SJCRH30 (cell line): ENCODE data around the gene PTPRM. TPM values are rescaled to one million over a fixed set of nuclear protein-coding genes. Genes with fewer than 3 reads are reported as not detected.
A peak's percentile ranks its signal among the peaks of the same experiment; 100 is the strongest.

Experiments used
- DNase-seq, 2 experiments: peaks; one replicate each; pipeline ENCODE4 v3.0.0-alpha.2; 2015 to 2020
- H3K27ac ChIP-seq: fragments of 250-450 bp; sonication (Bioruptor Pico); 2 replicates; pipeline ENCODE4 v1.5.1; 2020; ENCODE audit warnings: mild to moderate bottlenecking, moderate library complexity
- H3K27me3 ChIP-seq: fragments of 250-450 bp; sonication (Bioruptor Pico); 2 replicates; pipeline ENCODE4 v1.5.1; 2020; ENCODE audit warnings: mild to moderate bottlenecking, moderate library complexity
- H3K36me3 ChIP-seq: fragments of 250-450 bp; sonication (Bioruptor Pico); 2 replicates; pipeline ENCODE4 v1.5.1; 2020; ENCODE audit warnings: mild to moderate bottlenecking, moderate library complexity
- H3K4me1 ChIP-seq: fragments of 250-450 bp; sonication (Bioruptor Pico); 2 replicates; pipeline ENCODE4 v1.5.1; 2020; ENCODE audit warnings: mild to moderate bottlenecking, moderate library complexity
- H3K4me3 ChIP-seq: fragments of 250-450 bp; sonication (Bioruptor Pico); 2 replicates; pipeline ENCODE4 v1.5.1; 2020; ENCODE audit warnings: mild to moderate bottlenecking, moderate library complexity
- H3K9me3 ChIP-seq: fragments of 250-450 bp; sonication (Bioruptor Pico); replicated peaks from 2 replicates; pipeline ENCODE4 v1.5.1; 2020; ENCODE audit warnings: mild to moderate bottlenecking, moderate library complexity
- total RNA-seq: library from RNA; depleted of rRNA; stranded (reverse); fragments of >200 nt; shearing (Covaris generic); gene quantifications from 2 replicates; pipeline ENCODE4 v1.2.3, GENCODE V29; 2014

PTPRM gene
- total RNA-seq, 1 experiment from 2014 or later, result 10.1 TPM

- Histone ChIP-seq H3K4me1 (no peaks in the 10 kb centered on the region), H3K9me3 (no peaks in the 10 kb centered on the region), H3K4me3 (no peak overlapping the region), H3K27me3 (no peaks in the 10 kb centered on the region), H3K36me3 (no peaks in the 10 kb centered on the region), H3K27ac (no peak overlapping the region)
- DNase-seq, result no peak
Observed at GRCh38 chr18:8375249-8375648, 808.1 kb downstream of the PTPRM start.

- no peak for DNase-seq
- Histone ChIP-seq H3K9me3 (no peaks in the 10 kb centered on the region), H3K27me3 (no peaks in the 10 kb centered on the region), H3K27ac (no peak overlapping the region), H3K36me3 (no peaks in the 10 kb centered on the region), H3K4me3 (no peak overlapping the region), H3K4me1 (no peaks in the 10 kb centered on the region)
Observed at GRCh38 chr18:8376113-8376512, 809.0 kb downstream of the PTPRM start.

GRCh38 chr18:8379187-8379941 is 812.2 kb downstream of the PTPRM start:
- no peaks in the 10 kb centered on the region for H3K4me1 ChIP-seq
- DNase-seq, result no peak
- H3K9me3 ChIP-seq, result no peaks in the 10 kb centered on the region
- H3K36me3 ChIP-seq, result no peaks in the 10 kb centered on the region
- H3K27ac ChIP-seq, result no peak overlapping the region
- H3K4me3 ChIP-seq, result no peak overlapping the region
- no peaks in the 10 kb centered on the region for H3K27me3 ChIP-seq

GRCh38 chr18:8380006-8380405 is 812.9 kb downstream of the PTPRM start:
- Histone ChIP-seq H3K9me3 (no peaks in the 10 kb centered on the region), H3K27ac (no peak overlapping the region), H3K36me3 (no peaks in the 10 kb centered on the region), H3K27me3 (no peaks in the 10 kb centered on the region), H3K4me3 (no peak overlapping the region), H3K4me1 (no peaks in the 10 kb centered on the region)
- peak in 1 of 2 experiments; percentile 6 for DNase-seq

- H3K27me3 ChIP-seq, result no peaks in the 10 kb centered on the region
- DNase-seq, result no peak
Observed at GRCh38 chr18:8380926-8381325, 813.8 kb downstream of the PTPRM start.

GRCh38 chr18:8381821-8382459 is 814.8 kb downstream of the PTPRM start:
- Histone ChIP-seq H3K27ac (no peak overlapping the region), H3K4me1 (no peaks in the 10 kb centered on the region), H3K36me3 (no peaks in the 10 kb centered on the region), H3K4me3 (no peak overlapping the region), H3K9me3 (no peaks in the 10 kb centered on the region), H3K27me3 (no peaks in the 10 kb centered on the region)
- no peak for DNase-seq

More at GRCh38 chr18:8380926-8381325, 813.8 kb downstream of the PTPRM start:
- no peak overlapping the region for H3K27ac ChIP-seq
- no peaks in the 10 kb centered on the region for H3K9me3 ChIP-seq
- no peak overlapping the region for H3K4me3 ChIP-seq
- H3K36me3 ChIP-seq, result no peaks in the 10 kb centered on the region
- no peaks in the 10 kb centered on the region for H3K4me1 ChIP-seq

GRCh38 chr18:8385400-8385799 is 818.3 kb downstream of the PTPRM start:
- Histone ChIP-seq H3K4me3 (no peak overlapping the region), H3K27ac (no peak overlapping the region), H3K27me3 (no peaks in the 10 kb centered on the region), H3K36me3 (no peaks in the 10 kb centered on the region), H3K4me1 (no peaks in the 10 kb centered on the region), H3K9me3 (no peaks in the 10 kb centered on the region)
- DNase-seq, result no peak

GRCh38 chr18:8386669-8387380 is 819.7 kb downstream of the PTPRM start:
- H3K27ac ChIP-seq, result no peak overlapping the region
- H3K4me3 ChIP-seq, result no peak overlapping the region
- H3K27me3 ChIP-seq, result no peaks in the 10 kb centered on the region
- no peaks in the 10 kb centered on the region for H3K36me3 ChIP-seq
- DNase-seq, result no peak
- no peaks in the 10 kb centered on the region for H3K9me3 ChIP-seq
- H3K4me1 ChIP-seq, result no peaks in the 10 kb centered on the region

- no peaks in the 10 kb centered on the region for H3K27me3 ChIP-seq
- H3K4me1 ChIP-seq, result no peaks in the 10 kb centered on the region
- DNase-seq, result peak; percentile 50 to 76
- no peaks in the 10 kb centered on the region for H3K36me3 ChIP-seq
- H3K27ac ChIP-seq, result no peak overlapping the region
- H3K9me3 ChIP-seq, result no peaks in the 10 kb centered on the region
- H3K4me3 ChIP-seq, result no peak overlapping the region
Observed at GRCh38 chr18:8389391-8390340, 822.5 kb downstream of the PTPRM start.

- no peak overlapping the region for H3K4me3 ChIP-seq
- no peak for DNase-seq
Observed at GRCh38 chr18:8391068-8391467, 824.0 kb downstream of the PTPRM start.

GRCh38 chr18:8396254-8396653 is 829.1 kb downstream of the PTPRM start:
- Histone ChIP-seq H3K27me3 (no peaks in the 10 kb centered on the region), H3K4me3 (no peak overlapping the region), H3K9me3 (no peaks in the 10 kb centered on the region), H3K4me1 (no peaks in the 10 kb centered on the region), H3K27ac (no peak overlapping the region), H3K36me3 (no peaks in the 10 kb centered on the region)
- DNase-seq, result no peak

More at GRCh38 chr18:8391068-8391467, 824.0 kb downstream of the PTPRM start:
- no peaks in the 10 kb centered on the region for H3K9me3 ChIP-seq
- H3K36me3 ChIP-seq, result no peaks in the 10 kb centered on the region
- H3K27me3 ChIP-seq, result no peaks in the 10 kb centered on the region
- H3K27ac ChIP-seq, result no peak overlapping the region
- no peaks in the 10 kb centered on the region for H3K4me1 ChIP-seq

GRCh38 chr18:8397034-8397433 is 829.9 kb downstream of the PTPRM start:
- H3K4me1 ChIP-seq, result no peaks in the 10 kb centered on the region
- H3K9me3 ChIP-seq, result no peaks in the 10 kb centered on the region
- H3K36me3 ChIP-seq, result no peaks in the 10 kb centered on the region
- DNase-seq, result no peak
- no peaks in the 10 kb centered on the region for H3K27me3 ChIP-seq
- no peak overlapping the region for H3K4me3 ChIP-seq
- H3K27ac ChIP-seq, result no peak overlapping the region

GRCh38 chr18:8399138-8399537 is 832.0 kb downstream of the PTPRM start:
- H3K27ac ChIP-seq, result no peak overlapping the region
- H3K4me1 ChIP-seq, result no peaks in the 10 kb centered on the region
- DNase-seq, result no peak
- no peaks in the 10 kb centered on the region for H3K27me3 ChIP-seq
- no peaks in the 10 kb centered on the region for H3K9me3 ChIP-seq
- no peak overlapping the region for H3K4me3 ChIP-seq
- no peaks in the 10 kb centered on the region for H3K36me3 ChIP-seq

- no peak for DNase-seq
- Histone ChIP-seq H3K4me1 (no peaks in the 10 kb centered on the region), H3K27ac (no peak overlapping the region)
Observed at GRCh38 chr18:8400193-8400752, 833.2 kb downstream of the PTPRM start.

More at GRCh38 chr18:8400193-8400752, 833.2 kb downstream of the PTPRM start:
- no peak overlapping the region for H3K4me3 ChIP-seq
- no peaks in the 10 kb centered on the region for H3K36me3 ChIP-seq
- no peaks in the 10 kb centered on the region for H3K9me3 ChIP-seq
- H3K27me3 ChIP-seq, result no peaks in the 10 kb centered on the region
